ENCODE results near the gene CHN2.

The CHN2 gene

DNA sequence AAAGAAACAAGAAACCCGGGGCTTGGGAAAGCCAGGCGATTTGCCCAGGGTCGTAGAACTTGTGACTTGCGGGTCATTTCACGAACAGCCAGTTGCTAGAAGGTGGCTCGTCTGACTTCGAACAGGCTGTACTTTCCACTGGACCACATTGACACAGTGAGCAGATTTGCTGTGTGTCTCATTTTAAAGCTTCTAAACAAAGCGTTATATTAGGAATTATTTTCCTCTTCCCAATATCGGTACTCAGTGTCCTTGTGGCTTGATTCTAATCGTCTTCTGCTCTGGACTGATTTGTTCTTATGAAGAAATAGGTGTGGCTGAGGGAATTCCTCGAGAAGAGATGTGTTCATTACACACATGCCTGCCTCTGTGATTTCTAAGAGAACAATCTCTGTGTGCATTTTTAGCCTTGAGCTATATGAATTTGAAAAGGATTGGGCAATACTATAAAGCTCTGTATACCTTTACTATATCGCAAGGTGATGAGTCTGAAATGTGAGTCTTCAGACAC, 219.1 kb downstream of the CHN2 start:
- no peak for DNase-seq

DNA sequence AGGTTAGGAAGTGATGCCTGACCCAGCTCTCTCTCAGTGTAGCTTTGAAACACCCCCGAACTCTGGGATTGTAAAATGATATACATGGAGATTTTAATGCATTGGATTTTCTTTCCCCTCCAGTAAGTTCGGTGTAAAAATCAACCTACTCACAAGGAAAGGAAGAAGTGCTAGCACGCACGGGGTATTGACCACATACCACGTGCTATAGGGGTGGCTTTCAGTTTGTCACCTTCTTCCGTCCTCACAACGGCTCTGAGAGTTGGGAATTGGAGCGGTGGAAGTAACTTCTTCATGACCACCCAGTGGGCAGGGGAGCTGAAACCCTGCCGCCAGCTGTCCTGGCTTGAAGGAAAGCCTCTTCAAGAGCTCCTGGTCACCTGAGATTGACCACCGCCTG, 219.6 kb downstream of the CHN2 start:
- DNase-seq, result no peak

DNA sequence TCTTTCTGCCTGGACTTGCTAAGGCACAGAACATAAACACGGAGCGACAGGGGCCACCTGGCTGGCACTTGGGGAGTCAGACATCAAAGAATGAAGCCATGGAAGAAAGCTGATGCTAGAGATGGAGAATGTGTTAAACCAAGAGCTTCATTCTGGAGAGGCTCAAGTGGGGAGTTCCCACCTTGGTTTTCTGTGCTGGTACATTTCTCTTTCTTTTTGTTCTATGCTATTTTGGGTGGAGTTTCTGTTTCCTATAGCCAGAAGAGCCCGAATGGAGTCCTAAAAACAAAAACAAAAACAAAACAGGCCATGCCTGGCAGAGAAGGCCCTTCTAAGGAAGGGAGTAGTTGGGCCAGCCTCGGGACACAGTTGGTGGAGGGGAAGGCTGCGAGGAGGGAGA, 220.6 kb downstream of the CHN2 start:
- no peak for DNase-seq

DNA sequence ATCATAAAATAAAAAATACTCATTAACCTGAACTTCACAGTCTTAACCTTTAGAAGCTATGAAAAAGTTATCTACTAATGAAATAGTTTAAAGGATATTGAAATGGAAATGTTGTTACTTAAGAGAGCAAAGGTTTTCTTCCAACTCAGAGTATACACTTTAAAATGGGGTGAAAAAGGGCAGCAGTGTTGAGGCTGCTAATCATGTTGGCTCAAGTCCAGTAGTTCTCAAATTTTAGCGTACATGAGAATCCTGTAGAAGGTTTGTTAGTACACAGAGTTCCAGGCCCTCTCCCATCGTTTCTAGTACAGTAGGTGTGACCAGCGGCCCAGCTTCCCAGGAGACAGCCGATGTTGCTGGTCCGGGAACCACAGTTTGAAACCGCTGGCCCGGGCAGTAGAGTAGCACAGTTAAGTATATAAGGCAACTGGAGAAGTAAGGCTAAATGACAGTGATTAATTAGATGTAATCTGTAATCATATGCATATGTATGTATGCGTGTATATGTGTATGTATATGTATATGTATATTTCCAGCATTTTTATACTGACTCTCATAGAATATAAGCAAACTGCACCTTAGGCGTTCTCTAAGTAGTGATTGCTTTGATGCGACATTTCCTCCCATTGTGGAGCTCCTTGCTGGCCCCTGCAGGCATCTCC, 221.8 kb downstream of the CHN2 start:
- no peak for DNase-seq

DNA sequence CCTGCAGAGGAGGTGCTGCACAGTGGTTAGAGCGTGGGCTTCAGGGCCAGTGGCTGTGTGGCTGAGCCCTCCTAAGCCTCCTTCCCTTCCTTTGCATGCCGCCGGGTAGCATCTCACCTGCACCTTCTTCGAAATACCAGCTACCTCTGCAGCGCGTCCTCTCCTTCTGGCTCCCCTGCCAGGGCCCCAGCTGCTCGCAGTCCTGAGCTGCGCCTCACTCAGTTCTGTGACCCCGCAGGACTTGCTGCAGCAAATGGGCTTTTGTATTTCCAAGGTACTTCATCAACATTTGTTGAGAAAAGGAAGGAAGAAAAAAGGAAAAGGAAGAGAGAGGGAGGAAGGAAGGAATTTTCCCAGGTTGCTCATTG, 222.3 kb downstream of the CHN2 start:
- no peak for DNase-seq

DNA sequence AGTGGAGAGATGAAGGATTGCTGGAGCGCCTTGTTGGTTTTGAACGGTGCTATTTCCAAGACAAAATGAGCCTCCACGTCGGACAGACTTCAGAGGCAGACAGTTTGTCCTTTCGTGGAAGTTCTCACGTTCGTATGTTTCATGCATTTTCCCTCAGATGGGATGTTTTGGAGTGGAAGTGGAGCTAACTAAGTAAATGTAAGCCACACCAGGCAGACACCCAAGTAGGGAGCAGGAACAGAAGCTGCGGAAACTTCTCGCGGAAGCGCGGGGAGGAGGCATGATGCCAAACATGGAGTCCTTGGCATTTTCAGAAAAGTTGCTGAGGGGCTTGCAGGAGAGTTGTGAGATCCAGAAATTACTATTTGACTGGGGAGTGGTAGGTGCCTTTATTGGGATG, 223.5 kb downstream of the CHN2 start:
- no peak for DNase-seq

DNA sequence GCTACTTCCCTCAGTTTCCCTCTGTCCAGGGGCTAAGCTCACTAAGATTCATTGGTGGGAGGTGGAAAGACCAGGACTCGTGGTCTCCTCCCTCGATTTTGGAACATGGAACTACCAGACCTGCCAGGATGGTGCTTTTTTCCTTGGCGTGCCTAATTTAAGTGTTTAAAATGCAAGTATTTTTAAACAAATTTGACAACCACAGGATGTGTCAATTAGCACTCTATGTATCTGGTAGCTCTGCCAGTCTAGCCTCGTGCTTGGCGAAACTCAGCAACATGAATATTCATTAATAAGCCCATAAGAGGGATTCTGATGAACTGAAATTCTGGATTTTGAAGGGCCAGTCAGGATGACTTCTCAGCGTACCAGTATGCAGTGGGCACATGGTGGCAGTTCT, 224.1 kb downstream of the CHN2 start:
- DNase-seq, result no peak

DNA sequence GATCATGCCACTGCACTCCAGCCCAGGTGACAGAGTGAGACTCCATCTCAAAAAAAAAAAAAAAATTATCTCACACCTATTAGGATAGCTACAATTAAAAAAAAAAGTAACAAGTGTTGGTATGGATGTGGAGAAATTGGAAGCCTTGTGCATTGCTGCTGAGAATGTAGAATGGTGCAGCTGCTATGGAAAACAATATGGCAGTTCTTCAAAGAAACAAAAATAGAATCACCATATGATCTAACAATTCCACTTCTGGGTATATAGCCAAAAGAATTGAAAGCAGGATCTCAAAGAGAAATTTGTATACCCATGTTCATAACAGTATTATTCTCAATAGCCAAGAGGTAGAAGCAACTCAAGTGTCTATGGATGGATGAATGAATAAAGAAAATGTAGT, 225.4 kb downstream of the CHN2 start:
- DNase-seq, result no peak

DNA sequence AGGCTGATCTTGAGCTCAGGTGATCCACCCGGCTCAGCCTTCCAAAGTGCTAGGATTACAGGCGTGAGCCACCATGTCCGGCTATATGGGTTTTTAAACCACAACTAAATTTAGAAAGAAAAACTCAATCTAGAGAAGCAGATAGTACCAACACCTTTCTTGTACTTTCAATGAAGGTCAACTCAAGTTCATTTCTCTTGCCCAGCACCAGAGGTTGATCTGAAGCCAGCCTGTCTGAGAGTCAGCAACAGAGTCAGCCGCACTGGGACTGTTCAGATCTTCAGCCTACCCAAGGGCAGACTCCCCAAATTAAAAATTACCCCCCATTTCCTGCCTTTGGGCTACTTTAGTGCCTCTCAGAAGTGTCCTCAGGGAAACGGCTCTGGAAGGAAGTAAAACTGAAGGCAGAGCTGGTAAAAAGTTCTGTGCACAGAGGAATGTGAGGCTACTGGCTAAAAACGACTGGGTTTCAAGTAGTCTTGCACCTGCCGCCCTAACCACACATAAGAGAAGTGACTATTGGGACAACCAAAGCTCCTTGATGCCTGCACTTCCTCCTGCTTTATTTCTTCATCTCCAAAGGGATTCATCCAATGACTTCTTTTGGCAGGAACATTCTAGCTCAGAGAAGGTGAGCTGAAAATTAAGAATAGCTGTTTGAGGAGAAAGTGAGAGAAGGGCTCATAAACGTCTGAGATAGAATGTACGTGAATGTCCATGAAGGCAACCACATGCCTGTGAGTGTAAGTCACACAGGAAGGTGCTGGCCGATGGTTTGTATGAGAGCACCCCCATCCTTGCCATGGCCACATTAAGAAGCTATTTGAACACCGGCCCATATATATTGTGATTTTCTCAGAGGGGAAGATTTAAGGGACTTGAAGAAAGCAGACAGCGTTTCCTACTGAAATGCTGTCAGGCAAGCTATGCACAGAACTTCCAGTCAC, 226.7 kb downstream of the CHN2 start:
- no peak for DNase-seq

DNA sequence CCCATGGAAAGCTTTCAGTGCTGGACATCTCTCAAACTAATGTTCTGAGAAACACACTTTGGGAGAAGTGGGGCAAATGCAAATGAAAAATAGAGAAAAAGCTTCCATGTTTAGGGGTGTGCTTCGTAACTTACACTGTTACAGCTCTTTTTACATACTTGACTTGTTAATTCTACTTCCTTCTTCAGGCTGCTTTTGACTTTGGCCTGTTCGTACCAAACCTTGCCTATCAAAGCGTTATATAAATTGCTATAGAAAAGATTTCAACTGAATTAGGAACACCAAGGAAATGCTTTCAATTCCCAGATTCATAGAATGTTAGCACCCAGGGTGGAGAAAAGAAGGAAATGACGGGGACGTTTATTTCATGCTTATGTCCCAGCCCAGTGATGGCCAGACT, 228.3 kb downstream of the CHN2 start:
- DNase-seq, result no peak

DNA sequence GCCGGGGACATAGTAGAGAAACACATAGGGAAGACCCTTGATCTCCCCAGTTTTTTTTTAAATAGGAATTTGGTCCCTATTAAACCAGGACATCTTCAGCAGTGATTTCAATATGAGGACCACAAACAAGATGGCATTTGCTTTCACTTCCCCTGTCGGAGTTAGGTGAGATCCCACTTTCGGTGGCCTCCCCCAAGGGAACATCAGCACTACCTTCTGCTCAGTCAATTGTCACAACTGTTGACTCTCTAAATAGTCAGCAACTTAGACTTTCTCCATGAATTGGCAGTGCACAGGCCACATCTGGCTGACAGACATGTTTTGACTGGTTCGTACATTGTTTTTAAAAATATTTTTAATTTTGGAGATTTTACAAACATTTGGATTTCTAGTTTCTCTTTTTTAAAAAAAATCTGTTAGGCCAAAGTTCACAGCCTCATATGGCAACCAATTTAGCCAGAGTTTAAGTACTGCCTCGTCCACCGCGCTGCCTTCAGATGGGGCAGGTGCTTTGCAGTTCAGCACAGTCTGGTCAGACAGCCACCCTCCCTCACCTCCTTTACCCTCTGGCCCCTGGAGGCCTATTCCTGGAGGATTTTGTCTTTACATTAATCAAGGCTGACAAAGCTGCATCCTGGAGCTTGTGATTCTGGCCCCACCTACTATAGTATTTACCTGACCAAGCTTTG, 229.9 kb downstream of the CHN2 start:
- no peak for DNase-seq

DNA sequence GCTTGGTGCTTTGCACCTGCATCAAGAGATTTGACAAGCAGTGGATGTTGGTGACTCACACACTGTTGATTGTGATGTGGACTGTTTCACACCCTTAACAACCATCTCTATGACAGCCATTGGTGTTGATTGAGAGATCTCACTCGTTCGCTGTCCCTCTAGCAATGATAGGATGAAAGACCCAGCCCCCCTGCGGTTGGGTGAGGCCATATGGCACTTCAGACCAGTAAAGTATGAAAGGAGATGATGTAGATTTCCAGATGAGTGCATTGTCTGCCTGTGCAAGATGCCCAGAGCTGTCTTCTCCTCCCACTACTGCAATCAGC, 230.4 kb downstream of the CHN2 start:
- DNase-seq, result peak; percentile 2

DNA sequence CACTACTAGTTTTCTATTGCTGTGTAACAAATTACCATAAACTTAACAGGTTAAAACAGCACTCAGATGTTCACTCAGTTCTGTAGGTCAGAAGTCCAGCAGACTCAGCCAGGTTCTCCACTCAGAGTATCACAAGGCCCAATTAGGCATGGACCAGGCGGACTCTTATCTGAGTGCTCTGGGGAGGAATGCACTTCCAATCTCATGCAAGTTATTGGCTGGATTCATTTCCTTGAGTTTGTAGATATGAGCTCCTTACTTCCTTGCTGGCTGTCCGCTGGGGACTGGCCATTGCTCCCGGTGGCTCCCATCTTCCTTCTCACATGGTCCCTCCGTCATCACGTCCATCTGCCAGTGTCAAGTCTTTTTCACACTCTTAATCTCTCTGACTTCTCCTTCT, 232.0 kb downstream of the CHN2 start:
- DNase-seq, result no peak

DNA sequence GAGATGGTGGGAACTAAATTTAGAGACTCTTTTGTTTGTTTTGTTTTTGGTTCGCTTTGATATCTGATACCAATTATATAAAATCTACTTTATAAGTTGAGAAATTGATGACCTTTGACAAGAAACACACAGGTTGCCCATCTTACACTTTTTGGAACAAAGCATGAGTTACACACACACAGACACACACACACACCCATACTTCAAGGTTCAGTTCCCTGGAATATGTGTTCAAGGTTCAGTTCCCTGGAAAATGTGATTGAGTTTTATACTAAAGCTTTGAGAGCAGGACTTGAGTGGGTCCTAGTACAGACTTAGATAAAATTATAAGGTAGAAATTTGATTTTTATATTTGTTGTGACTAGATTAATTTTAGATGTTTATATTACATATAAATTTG, 234.8 kb downstream of the CHN2 start:
- no peak for DNase-seq

DNA sequence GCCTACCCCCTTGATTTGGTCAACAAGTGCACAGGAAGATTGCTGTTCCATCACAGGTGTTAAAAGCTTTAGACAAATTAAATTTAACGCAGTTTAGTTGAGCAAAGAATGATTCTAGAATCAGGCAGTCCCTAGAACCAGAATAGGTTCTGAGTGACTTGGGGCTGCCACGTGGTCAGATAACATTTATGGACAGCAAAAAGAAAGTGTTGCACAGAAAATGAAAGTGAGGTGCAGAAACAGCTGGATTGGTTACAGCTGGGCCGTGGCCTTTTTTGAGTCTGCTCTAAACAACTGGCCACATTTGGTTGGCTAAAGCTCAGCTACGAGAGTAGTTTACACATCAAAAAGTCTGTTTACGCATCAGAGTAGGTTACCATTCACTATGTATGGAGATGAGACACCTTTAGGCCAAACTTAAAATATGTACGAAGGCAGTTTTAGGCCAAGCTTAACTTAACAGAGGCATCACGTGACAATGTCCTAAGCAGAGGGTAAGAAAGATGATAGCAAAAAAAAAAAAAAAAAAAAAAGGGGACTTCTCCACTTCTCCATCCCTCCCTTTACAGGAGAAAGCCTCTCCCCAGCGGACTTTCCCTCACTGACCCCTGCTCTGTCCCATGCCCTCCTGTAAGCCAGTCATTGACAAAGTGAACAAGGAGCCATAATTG, 235.8 kb downstream of the CHN2 start:
- no peak for DNase-seq

DNA sequence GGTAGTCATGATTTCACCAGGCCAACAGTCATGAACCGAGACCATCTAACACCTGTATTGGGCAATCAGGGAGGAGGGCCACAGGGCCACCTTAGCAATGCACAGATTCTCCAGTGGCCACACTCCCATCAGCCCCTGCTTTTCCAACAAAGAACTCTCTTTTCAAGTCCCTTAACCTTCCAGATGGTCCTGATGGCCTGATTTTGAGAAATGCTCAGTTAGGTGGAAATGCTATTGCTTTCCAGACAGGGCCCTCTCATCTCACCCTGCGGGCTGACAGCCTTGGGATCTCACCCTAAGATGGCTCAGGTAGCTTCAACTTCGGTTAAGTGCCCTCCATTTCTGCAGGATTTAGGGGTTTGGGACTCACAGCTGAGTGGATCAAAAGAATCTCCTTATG, 237.1 kb downstream of the CHN2 start:
- DNase-seq, result no peak

DNA sequence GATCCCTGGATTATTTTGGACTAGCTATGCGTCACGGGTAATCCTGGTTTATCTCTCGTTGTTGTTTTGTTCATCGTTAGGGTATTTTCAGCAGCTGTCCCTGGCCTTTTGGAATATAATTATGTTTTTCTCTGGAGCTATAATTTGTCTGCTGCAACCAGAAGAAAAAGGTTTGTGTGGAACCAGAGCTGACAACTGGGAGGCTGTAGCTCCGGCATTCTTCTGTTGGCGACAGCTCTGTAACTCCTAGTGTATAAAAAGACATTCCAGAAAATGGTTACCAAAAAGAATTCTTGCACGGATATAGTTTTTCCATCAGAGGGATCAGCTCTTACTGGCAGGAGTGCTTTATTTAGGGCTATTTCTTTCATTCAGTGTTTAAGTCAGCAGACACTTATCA, 238.1 kb downstream of the CHN2 start:
- DNase-seq, result no peak

DNA sequence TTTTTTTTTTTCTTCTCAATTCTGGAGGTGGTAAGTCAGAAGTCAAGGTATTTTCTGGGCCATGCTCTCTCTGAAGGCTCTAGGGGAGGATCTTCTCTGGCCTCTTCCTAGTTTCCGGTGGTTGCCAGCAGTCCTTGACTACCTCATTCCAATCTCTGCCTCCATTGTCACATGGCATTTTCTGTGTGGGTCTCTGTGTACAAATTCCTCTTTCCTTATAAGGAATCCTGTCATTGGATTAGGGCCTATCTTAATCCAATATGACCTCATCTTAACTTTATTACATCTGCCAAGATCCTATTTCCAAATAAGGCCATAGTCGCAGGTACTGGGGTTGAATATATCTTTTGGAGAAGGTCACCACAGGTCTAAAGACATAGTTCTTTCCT, 239.8 kb downstream of the CHN2 start:
- DNase-seq, result peak; percentile 47

DNA sequence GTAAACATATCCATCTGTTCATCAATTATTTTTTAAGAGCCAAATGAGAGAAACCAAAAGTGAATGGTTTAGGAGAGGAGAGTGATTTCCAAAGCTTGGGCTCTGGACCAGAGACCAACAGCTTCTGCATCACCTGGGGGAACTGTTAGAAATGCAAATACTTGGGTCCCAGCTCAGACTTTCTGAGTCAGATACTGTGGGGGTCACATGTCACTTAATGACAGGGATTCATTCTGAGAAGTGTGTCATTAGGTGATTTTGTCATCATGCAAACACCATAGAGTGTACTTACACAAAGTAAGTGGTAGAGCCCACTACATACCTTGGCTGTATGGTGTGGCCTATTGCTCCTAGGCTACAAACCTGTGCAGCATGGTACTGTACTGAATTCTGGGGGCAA, 240.6 kb downstream of the CHN2 start:
- no peak for DNase-seq

DNA sequence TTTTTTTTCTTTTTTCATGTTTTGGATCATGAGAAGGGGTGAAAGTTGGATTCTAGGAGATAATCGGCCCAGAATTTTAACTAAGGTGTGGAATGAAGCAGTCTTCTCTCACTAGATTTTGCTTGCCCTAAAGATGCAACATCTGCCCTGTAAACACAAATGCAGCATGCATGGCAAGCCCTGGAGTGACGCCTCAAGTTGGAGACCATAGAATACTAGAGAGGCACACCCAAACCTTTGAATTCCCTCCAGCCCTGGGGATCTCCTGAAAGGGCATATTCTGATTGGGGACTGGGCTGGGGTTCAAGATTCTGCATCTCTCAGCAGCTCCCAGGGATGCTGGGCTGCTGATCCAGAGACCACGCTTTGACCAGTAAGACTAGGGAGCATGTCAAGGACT, 241.3 kb downstream of the CHN2 start:
- no peak for DNase-seq

DNA sequence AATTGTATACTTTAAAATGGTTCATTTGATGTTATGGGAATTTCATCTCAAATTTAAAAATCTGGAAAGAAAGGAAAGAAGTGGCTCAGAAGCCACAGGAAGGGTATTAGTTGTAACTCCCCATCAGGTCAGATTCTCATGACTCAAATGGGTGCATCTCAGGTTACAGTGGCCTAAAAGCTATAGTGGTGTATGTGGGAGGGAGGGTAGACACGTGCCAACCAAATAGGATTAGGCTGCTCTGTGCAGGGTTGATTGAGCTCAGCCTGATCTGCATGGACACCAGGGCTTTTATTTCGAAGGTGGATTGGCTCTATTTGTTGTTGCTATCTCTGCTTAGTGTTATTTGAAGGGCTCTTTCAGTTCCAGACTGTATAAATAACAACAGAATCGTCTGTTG, 247.6 kb downstream of the CHN2 start:
- DNase-seq, result peak; percentile 79

DNA sequence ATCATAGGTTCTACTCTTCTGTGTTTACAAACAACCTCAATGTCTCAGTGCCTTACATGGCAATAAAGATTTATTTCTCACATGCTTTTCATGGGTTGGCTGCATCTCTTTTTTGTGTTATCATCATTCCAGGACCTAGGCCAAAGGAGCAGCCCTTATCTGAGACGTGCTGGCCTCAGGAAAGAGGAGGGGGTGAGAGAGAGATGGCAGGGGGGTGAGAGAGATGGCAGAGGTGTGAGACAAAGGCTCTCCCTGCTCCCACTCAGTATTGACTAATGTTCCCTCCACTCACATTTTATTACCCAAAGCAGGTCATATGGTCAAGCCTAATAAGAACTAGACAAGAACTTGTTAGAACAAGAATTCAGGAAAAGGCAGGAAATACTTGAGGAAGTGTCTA, 249.0 kb downstream of the CHN2 start:
- DNase-seq, result no peak

DNA sequence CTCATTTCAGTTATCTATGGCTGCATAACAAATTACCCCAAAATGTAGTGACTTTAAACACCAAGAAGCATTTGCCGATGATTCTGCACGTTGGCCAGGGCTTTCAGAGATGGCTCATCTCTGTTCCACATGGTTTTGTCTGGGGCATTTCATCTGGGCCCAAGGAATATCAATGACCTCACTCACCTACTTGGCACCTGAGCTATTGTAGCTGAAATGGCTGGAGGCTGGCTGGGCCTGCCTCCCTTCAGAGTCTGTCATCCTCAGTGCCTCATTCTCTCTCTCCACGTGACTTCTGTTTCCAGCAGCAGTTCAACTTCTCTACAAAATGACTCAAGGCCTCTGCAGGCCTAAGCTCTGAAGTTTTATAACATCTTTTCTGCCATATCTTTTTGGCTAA, 249.7 kb downstream of the CHN2 start:
- no peak for DNase-seq
